ENCODE results near the gene PCDHGB7.
"Not testable (repeated sequence)": the region's sequence is repeated elsewhere in the genome, so short reads cannot be mapped to it uniquely, and the experiment has no call there.

Gene PCDHGB7

DNA sequence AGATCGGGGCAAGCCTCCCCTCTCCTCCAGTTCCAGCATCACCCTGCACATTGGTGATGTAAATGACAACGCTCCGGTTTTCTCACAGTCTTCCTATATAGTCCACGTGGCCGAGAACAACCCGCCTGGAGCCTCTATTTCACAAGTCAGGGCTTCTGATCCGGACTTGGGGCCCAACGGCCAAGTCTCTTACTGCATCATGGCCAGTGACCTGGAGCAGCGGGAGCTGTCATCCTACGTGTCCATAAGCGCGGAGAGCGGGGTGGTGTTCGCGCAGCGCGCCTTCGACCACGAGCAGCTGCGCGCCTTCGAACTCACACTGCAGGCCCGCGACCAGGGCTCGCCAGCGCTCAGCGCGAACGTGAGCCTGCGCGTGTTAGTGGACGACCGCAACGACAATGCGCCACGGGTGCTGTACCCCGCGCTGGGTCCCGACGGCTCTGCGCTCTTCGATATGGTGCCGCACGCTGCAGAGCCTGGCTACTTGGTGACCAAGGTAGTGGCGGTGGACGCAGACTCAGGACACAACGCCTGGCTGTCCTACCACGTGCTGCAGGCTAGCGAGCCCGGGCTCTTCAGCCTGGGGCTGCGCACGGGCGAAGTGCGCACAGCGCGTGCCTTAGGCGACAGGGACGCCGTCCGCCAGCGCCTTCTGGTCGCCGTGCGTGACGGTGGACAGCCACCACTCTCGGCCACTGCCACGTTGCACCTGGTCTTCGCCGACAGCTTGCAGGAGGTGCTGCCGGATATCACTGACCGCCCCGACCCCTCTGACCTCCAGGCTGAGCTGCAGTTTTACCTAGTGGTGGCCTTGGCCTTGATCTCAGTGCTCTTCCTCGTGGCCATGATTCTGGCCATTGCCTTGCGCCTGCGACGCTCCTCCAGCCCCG is 28.1 kb upstream of the PCDHGB7 start:
- DNase-seq, result no peak
- Mint-ChIP-seq H3K9me3 (peaks cover 52% of the 10 kb centered on the region), H3K4me3 (no peak overlapping the region), H3K27ac (no peak overlapping the region), H3K27me3 (peaks cover 72% of the 10 kb centered on the region), H3K4me1 (no peaks in the 10 kb centered on the region), H3K36me3 (ENCODE audit: low read depth) (peaks cover 23% of the 10 kb centered on the region)
- no peak for ATAC-seq

DNA sequence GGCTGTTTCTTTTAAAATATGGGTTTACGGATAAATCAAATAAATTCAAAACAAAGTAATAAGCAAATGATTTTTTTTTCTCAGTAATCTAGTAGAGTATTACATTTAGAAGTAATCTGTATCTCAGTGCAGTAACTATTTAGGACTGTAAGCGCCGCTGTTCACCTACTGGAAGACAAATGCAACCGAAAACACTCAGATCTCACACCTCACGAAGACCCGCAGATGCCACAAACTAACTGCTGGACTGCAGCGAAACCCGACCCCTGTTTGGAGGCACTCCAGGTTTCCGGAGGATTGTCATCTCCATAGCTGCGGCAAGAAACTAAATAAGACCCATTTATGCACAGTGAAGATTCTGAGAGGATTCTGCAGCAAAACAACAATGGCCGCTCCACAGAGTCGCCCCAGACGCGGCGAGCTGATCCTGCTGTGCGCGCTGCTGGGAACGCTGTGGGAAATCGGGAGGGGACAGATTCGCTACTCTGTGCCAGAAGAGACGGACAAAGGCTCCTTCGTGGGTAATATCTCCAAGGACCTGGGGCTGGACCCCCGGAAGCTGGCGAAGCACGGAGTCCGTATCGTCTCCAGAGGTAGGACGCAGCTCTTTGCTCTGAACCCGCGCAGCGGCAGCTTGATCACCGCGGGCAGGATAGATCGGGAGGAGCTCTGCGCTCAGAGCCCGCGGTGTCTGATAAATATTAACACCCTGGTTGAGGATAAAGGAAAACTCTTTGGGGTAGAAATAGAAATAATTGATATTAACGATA is 24.9 kb upstream of the PCDHGB7 start, which contains the start of gene PCDHGA8:
Gene PCDHGA8 (plus strand): TSS at position 205 of the 770 bp plus-strand sequence. CDS start 181 bp downstream, at position 386.
- Mint-ChIP-seq H3K27me3 (peaks cover 69% of the 10 kb centered on the region), H3K36me3 (ENCODE audit: low read depth) (peaks cover 22% of the 10 kb centered on the region), H3K4me1 (no peaks in the 10 kb centered on the region), H3K4me3 (no peak within 1 kb of the TSS), H3K9me3 (peaks cover 41% of the 10 kb centered on the region), H3K27ac (no peak within 1 kb of the TSS)
- DNase-seq (no peak), ATAC-seq (no peak)

DNA sequence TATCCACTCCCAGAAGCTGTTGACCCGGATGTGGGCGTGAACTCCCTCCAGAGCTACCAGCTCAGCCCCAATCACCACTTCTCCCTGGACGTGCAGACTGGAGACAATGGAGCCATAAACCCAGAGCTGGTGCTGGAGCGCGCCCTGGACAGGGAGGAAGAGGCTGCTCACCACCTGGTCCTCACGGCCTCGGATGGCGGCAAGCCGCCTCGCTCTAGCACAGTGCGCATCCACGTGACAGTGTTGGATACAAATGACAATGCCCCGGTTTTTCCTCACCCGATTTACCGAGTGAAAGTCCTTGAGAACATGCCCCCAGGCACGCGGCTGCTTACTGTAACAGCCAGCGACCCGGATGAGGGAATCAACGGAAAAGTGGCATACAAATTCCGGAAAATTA is 24.2 kb upstream of the PCDHGB7 start:
- peaks cover 69% of the 10 kb centered on the region for H3K27me3 Mint-ChIP-seq
- no peak for DNase-seq
- no peak overlapping the region for H3K27ac Mint-ChIP-seq
- peaks cover 20% of the 10 kb centered on the region for H3K36me3 Mint-ChIP-seq (ENCODE audit: low read depth)
- no peak overlapping the region for H3K4me3 Mint-ChIP-seq
- no peak for ATAC-seq
- peaks cover 41% of the 10 kb centered on the region for H3K9me3 Mint-ChIP-seq
- no peaks in the 10 kb centered on the region for H3K4me1 Mint-ChIP-seq

DNA sequence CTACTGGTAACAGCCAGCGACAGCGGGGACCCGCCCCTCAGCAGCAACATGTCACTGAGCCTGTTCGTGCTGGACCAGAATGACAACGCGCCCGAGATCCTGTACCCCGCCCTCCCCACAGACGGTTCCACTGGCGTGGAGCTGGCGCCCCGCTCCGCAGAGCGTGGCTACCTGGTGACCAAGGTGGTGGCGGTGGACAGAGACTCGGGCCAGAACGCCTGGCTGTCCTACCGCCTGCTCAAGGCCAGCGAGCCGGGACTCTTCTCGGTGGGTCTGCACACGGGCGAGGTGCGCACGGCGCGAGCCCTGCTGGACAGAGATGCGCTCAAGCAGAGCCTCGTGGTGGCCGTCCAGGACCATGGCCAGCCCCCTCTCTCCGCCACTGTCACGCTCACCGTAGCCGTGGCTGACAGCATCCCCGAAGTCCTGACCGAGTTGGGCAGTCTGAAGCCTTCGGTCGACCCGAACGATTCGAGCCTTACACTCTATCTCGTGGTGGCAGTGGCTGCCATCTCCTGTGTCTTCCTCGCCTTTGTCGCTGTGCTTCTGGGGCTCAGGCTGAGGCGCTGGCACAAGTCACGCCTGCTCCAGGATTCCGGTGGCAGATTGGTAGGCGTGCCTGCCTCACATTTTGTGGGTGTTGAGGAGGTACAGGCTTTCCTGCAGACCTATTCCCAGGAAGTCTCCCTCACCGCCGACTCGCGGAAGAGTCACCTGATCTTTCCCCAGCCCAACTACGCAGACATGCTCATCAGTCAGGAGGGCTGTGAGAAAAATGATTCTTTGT is 22.9 kb upstream of the PCDHGB7 start:
- H3K27me3 Mint-ChIP-seq, result peaks cover 69% of the 10 kb centered on the region
- H3K4me3 Mint-ChIP-seq, ATAC-seq, H3K27ac Mint-ChIP-seq, DNase-seq, H3K4me1 Mint-ChIP-seq: not testable (repeated sequence)
- H3K36me3 Mint-ChIP-seq (ENCODE audit: low read depth), result peaks cover 18% of the 10 kb centered on the region
- H3K9me3 Mint-ChIP-seq, result peaks cover 41% of the 10 kb centered on the region

DNA sequence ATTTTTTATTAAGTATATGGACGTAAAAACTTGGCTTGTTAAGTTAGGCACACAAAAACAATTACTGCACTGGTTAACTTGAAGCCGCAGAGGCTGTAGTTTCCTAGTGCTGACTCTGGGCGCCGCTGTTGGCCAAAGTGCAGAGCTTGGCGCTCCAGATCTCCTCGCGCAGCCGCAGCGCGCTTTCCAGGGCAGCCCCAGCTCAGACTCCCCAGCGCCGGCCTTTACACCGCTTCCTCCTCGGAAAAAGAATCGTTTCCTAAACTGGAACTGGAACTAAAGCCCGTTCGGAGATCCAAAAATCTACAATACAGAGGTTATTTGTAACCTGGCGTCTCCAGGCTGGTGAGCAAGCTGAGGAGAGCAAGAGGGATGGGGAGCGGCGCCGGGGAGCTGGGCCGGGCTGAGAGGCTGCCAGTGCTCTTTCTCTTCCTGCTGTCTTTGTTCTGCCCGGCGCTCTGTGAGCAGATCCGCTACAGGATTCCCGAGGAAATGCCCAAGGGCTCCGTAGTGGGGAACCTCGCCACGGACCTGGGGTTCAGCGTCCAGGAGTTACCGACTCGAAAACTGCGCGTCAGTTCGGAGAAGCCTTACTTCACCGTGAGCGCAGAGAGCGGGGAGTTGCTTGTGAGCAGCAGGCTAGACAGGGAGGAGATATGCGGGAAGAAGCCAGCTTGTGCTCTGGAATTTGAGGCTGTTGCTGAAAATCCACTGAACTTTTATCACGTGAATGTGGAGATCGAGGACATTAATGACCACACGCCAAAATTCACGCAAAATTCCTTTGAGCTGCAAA is 19.5 kb upstream of the PCDHGB7 start, which contains the start of gene PCDHGB5:
Gene PCDHGB5 (plus strand): TSS at position 192 of the 796 bp plus-strand sequence. CDS start 181 bp downstream, at position 373.
- not testable (repeated sequence) for DNase-seq, H3K27ac Mint-ChIP-seq, H3K4me1 Mint-ChIP-seq
- Mint-ChIP-seq H3K27me3 (peaks cover 64% of the 10 kb centered on the region), H3K4me3 (peak within 1 kb of the TSS; percentile 42), H3K9me3 (peaks cover 29% of the 10 kb centered on the region), H3K36me3 (ENCODE audit: low read depth) (peaks cover 17% of the 10 kb centered on the region)
- peak; percentile 54 for ATAC-seq

DNA sequence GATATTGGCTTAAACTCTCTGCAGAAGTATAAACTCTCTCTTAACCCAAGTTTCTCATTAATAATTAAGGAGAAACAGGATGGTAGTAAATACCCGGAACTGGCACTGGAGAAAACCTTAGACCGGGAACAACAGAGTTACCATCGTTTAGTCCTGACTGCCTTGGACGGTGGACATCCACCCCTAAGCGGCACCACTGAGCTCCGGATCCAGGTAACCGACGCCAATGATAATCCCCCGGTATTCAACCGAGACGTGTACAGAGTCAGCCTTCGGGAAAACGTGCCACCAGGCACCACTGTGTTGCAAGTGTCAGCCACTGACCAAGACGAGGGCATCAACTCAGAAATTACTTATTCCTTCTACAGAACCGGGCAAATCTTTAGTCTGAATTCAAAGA is 18.9 kb upstream of the PCDHGB7 start:
- no peak overlapping the region for H3K4me3 Mint-ChIP-seq
- ATAC-seq (no peak), DNase-seq (no peak)
- H3K27me3 Mint-ChIP-seq, result peaks cover 64% of the 10 kb centered on the region
- peaks cover 16% of the 10 kb centered on the region for H3K36me3 Mint-ChIP-seq (ENCODE audit: low read depth)
- no peaks in the 10 kb centered on the region for H3K4me1 Mint-ChIP-seq
- peaks cover 27% of the 10 kb centered on the region for H3K9me3 Mint-ChIP-seq
- H3K27ac Mint-ChIP-seq, result no peak overlapping the region

DNA sequence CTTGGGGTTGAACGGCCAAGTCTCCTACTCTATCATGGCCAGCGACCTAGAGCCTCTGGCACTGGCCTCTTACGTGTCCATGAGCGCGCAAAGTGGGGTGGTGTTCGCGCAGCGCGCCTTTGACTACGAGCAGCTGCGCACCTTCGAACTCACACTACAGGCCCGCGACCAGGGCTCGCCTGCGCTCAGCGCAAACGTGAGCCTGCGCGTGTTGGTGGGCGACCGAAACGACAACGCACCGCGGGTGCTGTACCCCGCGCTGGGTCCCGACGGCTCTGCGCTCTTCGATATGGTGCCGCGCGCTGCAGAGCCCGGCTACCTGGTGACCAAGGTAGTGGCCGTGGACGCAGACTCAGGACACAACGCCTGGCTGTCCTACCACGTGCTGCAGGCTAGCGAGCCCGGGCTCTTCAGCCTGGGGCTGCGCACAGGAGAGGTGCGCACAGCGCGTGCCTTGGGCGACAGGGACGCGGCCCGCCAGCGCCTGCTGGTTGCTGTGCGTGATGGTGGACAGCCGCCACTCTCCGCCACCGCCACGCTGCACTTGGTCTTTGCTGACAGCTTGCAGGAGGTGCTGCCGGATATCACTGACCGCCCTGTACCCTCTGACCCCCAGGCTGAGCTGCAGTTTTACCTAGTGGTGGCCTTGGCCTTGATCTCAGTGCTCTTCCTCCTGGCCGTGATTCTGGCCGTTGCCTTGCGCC is 17.8 kb upstream of the PCDHGB7 start:
- no peaks in the 10 kb centered on the region for H3K4me1 Mint-ChIP-seq
- peaks cover 24% of the 10 kb centered on the region for H3K9me3 Mint-ChIP-seq
- no peak overlapping the region for H3K27ac Mint-ChIP-seq
- H3K27me3 Mint-ChIP-seq, result peaks cover 67% of the 10 kb centered on the region
- DNase-seq, result no peak
- ATAC-seq, result no peak
- peaks cover 14% of the 10 kb centered on the region for H3K36me3 Mint-ChIP-seq (ENCODE audit: low read depth)
- no peak overlapping the region for H3K4me3 Mint-ChIP-seq

DNA sequence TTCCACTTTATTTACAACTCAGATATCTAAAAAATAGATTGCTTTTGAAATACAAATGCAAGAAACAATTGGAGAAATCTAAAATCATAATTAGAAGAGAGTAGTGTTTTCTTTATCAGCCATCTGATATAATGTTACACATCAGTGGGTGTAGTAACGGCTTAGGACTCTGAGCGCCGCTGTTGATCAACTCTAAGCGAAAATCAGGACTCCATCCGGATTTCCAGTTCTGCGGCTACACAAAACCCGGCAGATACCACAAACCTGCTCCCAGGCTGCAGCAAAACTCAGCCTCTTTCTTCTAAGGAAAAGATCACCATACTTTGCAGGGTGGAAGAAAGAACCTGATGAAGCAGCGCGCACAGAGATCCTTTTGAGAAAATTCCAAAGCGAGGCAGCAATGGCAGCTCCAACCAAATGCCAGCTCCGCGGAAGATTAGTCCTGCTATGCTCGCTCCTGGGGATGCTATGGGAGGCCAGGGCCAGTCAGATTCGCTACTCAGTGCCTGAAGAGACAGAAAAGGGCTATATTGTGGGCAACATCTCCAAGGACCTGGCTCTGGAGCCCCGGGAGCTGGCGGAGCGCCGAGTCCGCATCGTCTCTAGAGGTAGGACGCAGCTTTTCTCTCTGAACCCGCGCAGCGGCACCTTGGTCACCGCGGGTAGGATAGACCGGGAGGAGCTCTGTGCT is 14.8 kb upstream of the PCDHGB7 start, which contains the start of gene PCDHGA9:
Gene PCDHGA9 (plus strand): TSS at position 226 of the 691 bp plus-strand sequence. CDS start 175 bp downstream, at position 401.
- Mint-ChIP-seq H3K27me3 (peaks cover 68% of the 10 kb centered on the region), H3K36me3 (ENCODE audit: low read depth) (peaks cover 11% of the 10 kb centered on the region), H3K27ac (no peak within 1 kb of the TSS), H3K4me3 (peak within 1 kb of the TSS; percentile 24), H3K9me3 (peaks cover 26% of the 10 kb centered on the region), H3K4me1 (no peaks in the 10 kb centered on the region)
- ATAC-seq (no peak), DNase-seq (no peak)

DNA sequence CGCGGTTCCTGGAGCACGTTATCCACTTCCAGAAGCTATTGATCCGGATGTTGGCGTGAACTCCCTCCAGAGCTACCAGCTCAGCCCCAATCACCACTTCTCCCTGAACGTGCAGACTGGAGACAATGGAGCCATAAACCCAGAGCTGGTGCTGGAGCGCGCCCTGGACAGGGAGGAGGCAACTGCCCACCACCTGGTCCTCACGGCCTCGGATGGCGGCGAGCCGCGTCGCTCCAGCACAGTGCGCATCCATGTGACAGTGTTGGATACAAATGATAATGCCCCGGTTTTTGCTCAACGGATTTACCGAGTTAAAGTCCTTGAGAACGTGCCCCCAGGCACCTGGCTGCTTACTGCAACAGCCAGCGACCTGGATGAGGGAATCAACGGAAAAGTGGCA is 14.1 kb upstream of the PCDHGB7 start:
- Mint-ChIP-seq H3K4me3 (no peak overlapping the region), H3K36me3 (ENCODE audit: low read depth) (peaks cover 13% of the 10 kb centered on the region), H3K9me3 (peaks cover 29% of the 10 kb centered on the region), H3K4me1 (no peaks in the 10 kb centered on the region), H3K27me3 (peaks cover 72% of the 10 kb centered on the region), H3K27ac (no peak overlapping the region)
- no peak for DNase-seq
- no peak for ATAC-seq

DNA sequence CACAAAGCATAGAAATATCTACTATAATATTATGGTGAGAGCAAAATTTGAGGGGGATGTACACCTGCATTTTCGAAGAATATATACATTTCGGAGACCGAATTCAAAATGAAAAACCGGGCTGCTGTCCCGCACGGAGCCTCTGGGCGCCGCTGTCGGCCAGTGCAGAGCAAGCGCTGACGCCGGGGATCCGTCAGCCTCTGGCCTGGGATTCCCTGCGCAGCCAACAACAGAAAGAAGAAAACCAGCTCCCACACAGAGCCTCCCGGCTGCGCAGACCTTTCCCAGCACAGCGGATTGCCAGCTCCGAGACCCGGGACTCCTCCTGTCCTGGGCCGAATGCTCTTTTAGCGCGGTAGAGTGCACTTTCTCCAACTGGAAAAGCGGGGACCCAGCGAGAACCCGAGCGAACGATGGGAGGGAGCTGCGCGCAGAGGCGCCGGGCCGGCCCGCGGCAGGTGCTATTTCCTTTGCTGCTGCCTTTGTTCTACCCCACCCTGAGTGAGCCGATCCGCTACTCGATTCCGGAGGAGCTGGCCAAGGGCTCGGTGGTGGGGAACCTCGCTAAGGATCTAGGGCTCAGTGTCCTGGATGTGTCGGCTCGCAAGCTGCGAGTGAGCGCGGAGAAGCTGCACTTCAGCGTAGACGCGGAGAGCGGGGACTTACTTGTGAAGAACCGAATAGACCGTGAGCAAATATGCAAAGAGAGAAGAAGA is 9.5 kb upstream of the PCDHGB7 start, which contains the start of gene PCDHGB6:
Gene PCDHGB6 (plus strand): TSS at position 232 of the 716 bp plus-strand sequence. CDS start 182 bp downstream, at position 414.
- peaks cover 77% of the 10 kb centered on the region for H3K27me3 Mint-ChIP-seq

DNA sequence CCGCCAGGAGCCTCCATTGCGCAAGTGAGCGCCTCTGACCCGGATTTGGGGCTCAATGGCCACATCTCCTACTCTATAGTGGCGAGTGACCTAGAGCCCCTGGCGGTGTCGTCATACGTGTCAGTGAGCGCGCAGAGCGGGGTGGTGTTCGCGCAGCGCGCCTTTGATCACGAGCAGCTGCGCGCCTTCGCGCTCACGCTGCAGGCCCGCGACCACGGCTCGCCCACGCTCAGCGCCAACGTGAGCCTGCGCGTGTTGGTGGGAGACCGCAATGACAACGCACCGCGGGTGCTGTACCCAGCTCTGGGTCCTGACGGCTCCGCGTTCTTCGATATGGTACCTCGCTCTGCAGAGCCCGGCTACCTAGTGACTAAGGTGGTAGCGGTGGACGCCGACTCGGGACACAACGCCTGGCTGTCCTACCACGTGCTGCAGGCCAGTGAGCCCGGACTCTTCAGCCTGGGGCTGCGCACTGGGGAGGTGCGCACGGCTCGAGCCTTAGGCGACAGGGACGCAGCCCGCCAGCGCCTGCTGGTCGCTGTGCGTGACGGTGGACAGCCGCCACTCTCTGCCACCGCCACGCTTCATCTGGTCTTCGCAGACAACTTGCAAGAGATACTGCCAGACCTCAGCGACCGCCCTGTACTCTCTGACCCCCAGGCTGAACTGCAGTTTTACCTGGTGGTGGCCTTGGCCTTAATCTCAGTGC is 7.7 kb upstream of the PCDHGB7 start:
- H3K4me3 Mint-ChIP-seq, result no peak overlapping the region
- H3K36me3 Mint-ChIP-seq (ENCODE audit: low read depth), result peaks cover 21% of the 10 kb centered on the region
- H3K4me1 Mint-ChIP-seq, result peaks cover 13% of the 10 kb centered on the region
- H3K9me3 Mint-ChIP-seq, result peaks cover 31% of the 10 kb centered on the region
- no peak overlapping the region for H3K27ac Mint-ChIP-seq
- H3K27me3 Mint-ChIP-seq, result peaks cover 78% of the 10 kb centered on the region
- no peak for ATAC-seq
- DNase-seq, result no peak

More for the DNA sequence above, 9.5 kb upstream of the PCDHGB7 start, which contains the start of gene PCDHGB6:
- Mint-ChIP-seq H3K36me3 (ENCODE audit: low read depth) (peaks cover 17% of the 10 kb centered on the region), H3K4me3 (peak within 1 kb of the TSS; percentile 51), H3K9me3 (peaks cover 28% of the 10 kb centered on the region)
- H3K4me1 Mint-ChIP-seq, ATAC-seq, H3K27ac Mint-ChIP-seq: not testable (repeated sequence)
- DNase-seq, result peak; percentile 44
